ENCODE results near the gene TREX2. TPM values are rescaled to one million over a fixed set of nuclear protein-coding genes. Genes with fewer than 3 reads are reported as not detected.
A peak's percentile ranks its signal among the peaks of the same experiment; 100 is the strongest.

The TREX2 gene
- total RNA-seq, 4 donors from 2014 or later, result 0.78 to 2.3 (median 1.2) TPM; not detected in 1

GRCh38 chrX:153474718-153475117 is 28.9 kb upstream of the TREX2 start:
- intact Hi-C loops (cut with DNase I), result no loop called here
- H3K27ac ChIP-seq (replicated peaks in 1 of 4), result peak overlapping the region in 2 of 4 donors; percentile 10 to 51
- whole genome bisulfite sequencing, result 55% methylated on average over 42 of the region's 59 CpGs
- H3K4me3 ChIP-seq, result peak overlapping the region; percentile 37 to 51 (median 44)
- DNase-seq (ENCODE audit: extremely low spot score), result no peak
- H3K9me3 ChIP-seq, result no peaks in the 10 kb centered on the region
- no peaks in the 10 kb centered on the region for H3K36me3 ChIP-seq
- TF ChIP-seq, protein P1, sequence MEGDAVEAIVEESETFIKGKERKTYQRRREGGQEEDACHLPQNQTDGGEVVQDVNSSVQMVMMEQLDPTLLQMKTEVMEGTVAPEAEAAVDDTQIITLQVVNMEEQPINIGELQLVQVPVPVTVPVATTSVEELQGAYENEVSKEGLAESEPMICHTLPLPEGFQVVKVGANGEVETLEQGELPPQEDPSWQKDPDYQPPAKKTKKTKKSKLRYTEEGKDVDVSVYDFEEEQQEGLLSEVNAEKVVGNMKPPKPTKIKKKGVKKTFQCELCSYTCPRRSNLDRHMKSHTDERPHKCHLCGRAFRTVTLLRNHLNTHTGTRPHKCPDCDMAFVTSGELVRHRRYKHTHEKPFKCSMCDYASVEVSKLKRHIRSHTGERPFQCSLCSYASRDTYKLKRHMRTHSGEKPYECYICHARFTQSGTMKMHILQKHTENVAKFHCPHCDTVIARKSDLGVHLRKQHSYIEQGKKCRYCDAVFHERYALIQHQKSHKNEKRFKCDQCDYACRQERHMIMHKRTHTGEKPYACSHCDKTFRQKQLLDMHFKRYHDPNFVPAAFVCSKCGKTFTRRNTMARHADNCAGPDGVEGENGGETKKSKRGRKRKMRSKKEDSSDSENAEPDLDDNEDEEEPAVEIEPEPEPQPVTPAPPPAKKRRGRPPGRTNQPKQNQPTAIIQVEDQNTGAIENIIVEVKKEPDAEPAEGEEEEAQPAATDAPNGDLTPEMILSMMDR (IDR thresholded peaks at IDR 0.05), result no peak
- peak; percentile 14 to 56 for TF ChIP-seq POLR2AphosphoS5 (IDR thresholded peaks at IDR 0.05)
- H3K4me1 ChIP-seq, result peaks cover 14 to 38% (median 33%) of the 10 kb centered on the region in 4 donors
- H3K27me3 ChIP-seq, result peaks cover 0 to 5% (median 0%) of the 10 kb centered on the region in 4 donors

- Histone ChIP-seq H3K9me3 (no peaks in the 10 kb centered on the region), H3K4me1 (peaks cover 19 to 43% (median 38%) of the 10 kb centered on the region in 4 donors), H3K27me3 (peaks cover 0 to 5% (median 0%) of the 10 kb centered on the region in 4 donors), H3K27ac (replicated peaks in 1 of 4) (peak overlapping the region in 2 of 4 donors; percentile 27 to 35), H3K4me3 (peak overlapping the region; percentile 37 to 51 (median 44)), H3K36me3 (no peaks in the 10 kb centered on the region)
- TF ChIP-seq, protein P1 (IDR thresholded peaks at IDR 0.05), result no peak
- TF ChIP-seq POLR2A (IDR thresholded peaks at IDR 0.05; ENCODE audit: low read depth) (no peak), POLR2AphosphoS5 (IDR thresholded peaks at IDR 0.05) (no peak), EP300 (IDR thresholded peaks at IDR 0.05) (no peak)
- intact Hi-C loops (cut with DNase I), result no loop called here
- WGBS, result 100% methylated on average over 5 of the region's 10 CpGs
- DNase-seq (ENCODE audit: extremely low spot score), result no peak
Observed at GRCh38 chrX:153474266-153474665, 28.4 kb upstream of the TREX2 start.

DNA sequence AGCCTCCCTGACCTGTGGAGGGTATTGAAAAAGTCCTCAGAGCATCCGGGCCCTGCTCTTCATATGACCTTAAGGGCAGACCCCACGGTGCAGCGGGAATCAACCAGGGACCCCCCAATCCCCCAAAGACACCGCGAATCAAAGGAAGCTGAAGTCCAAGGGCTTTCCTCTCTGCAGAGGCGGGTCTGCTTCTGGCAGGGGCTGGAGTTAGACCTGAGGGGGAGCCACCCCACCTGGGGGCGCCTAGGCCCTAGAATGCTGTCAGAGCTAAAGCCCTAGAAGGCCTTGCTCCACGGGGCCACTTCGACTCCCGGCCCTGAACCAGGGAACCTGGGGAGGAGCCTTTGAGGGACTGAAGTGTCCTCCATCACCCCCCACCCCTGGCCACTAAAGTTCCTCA is 27.3 kb upstream of the TREX2 start:
- DNase-seq (ENCODE audit: extremely low spot score), result no peak
- H3K4me3 ChIP-seq, result no peak overlapping the region
- H3K27me3 ChIP-seq, result peaks cover 0 to 5% (median 0%) of the 10 kb centered on the region in 4 donors
- 100% methylated on average over 3 of the region's 10 CpGs for WGBS
- no peak overlapping the region for H3K27ac ChIP-seq (replicated peaks in 1 of 4)
- H3K4me1 ChIP-seq, result peaks cover 19 to 53% (median 47%) of the 10 kb centered on the region in 4 donors
- TF ChIP-seq POLR2AphosphoS5 (IDR thresholded peaks at IDR 0.05) (no peak), POLR2A (IDR thresholded peaks at IDR 0.05; ENCODE audit: low read depth) (no peak)
- TF ChIP-seq, protein P1 (IDR thresholded peaks at IDR 0.05), result no peak
- intact Hi-C loops (cut with DNase I), result no loop called here
- no peaks in the 10 kb centered on the region for H3K9me3 ChIP-seq
- peaks cover 0 to under 1% (median 0%) of the 10 kb centered on the region in 4 donors for H3K36me3 ChIP-seq

DNA sequence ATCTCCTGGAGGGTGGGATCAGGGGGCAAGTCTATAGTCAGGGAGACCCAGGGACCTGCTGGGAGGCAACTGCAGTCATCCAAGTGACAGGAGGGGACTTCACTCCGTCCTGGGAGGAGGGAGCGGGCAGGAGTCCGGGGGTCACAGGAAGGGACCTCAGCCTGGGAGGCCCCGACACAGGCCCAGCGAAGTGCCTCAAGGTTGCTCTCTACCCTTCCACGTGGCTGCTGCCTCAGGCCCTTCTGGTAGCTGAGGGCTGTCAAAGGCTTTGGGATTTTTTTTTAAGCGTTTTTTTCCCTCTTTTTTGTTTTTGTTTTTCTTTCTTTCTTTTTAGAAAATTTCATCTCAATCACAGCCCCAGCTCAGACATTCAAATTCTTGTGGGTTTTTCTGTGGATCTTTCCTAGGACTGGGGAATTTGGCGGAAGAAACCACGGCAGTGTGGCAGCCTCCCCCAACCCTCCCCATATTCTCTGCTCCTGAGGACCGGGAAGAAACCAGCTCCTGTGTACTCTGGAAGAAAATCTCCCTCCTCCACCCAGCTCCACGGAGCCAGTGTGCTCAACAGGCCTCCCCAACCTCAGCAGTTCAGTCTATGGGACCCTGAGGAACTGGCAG is 25.9 kb upstream of the TREX2 start:
- WGBS, result 68% methylated on average over 11 of the region's 11 CpGs
- H3K27me3 ChIP-seq, result peaks cover 0 to 5% (median 0%) of the 10 kb centered on the region in 4 donors
- H3K9me3 ChIP-seq, result no peaks in the 10 kb centered on the region
- peaks cover 14 to 48% (median 42%) of the 10 kb centered on the region in 4 donors for H3K4me1 ChIP-seq
- no peak for DNase-seq (ENCODE audit: extremely low spot score)
- no peak overlapping the region for H3K4me3 ChIP-seq
- peaks cover 0 to 7% (median 0%) of the 10 kb centered on the region in 4 donors for H3K36me3 ChIP-seq
- intact Hi-C loops (cut with DNase I), result loop anchor here (2.0 kb wide), 1 partner anchor 35 kb away; no protein-coding TSS in a partner anchor
- TF ChIP-seq POLR2A (IDR thresholded peaks at IDR 0.05; ENCODE audit: low read depth) (no peak), POLR2AphosphoS5 (IDR thresholded peaks at IDR 0.05) (no peak)
- TF ChIP-seq, protein P1 (IDR thresholded peaks at IDR 0.05), result no peak
- H3K27ac ChIP-seq (replicated peaks in 1 of 4), result peak overlapping the region in 2 of 4 donors; percentile 54 to 87

Measured in esophagus muscularis mucosa (tissue), 4 donors.